NCI-H1694 (cell line): ENCODE results near the gene SH2D3A.

ENCODE experiments used
- DNase-seq: peaks from one replicate; lab custom pipeline; 2025; lab: John Stamatoyannopoulos, UW

The SH2D3A gene

GRCh38 chr19:6736917-6737283, 30.3 kb downstream of the SH2D3A start:
- no peak for DNase-seq

- no peak for DNase-seq
Observed at GRCh38 chr19:6736169-6736916, 30.9 kb downstream of the SH2D3A start.

- no peak for DNase-seq
Observed at GRCh38 chr19:6735181-6735911, 31.9 kb downstream of the SH2D3A start.

GRCh38 chr19:6734096-6734696, 33.0 kb downstream of the SH2D3A start:
- DNase-seq = no peak

- DNase-seq = no peak
Observed at GRCh38 chr19:6733338-6734095, 33.7 kb downstream of the SH2D3A start.

GRCh38 chr19:6732803-6733337, 34.4 kb downstream of the SH2D3A start:
- no peak for DNase-seq

- no peak for DNase-seq
Observed at GRCh38 chr19:6731822-6732221, 35.4 kb downstream of the SH2D3A start.

- DNase-seq = no peak
Observed at GRCh38 chr19:6730941-6731670, 36.1 kb downstream of the SH2D3A start.

- DNase-seq = no peak
Observed at GRCh38 chr19:6730153-6730804, 37.0 kb downstream of the SH2D3A start.

GRCh38 chr19:6729573-6730152, 37.6 kb downstream of the SH2D3A start:
- no peak for DNase-seq

- DNase-seq = no peak
Observed at GRCh38 chr19:6728346-6728745, 38.9 kb downstream of the SH2D3A start.

GRCh38 chr19:6725513-6726231, 41.6 kb downstream of the SH2D3A start:
- no peak for DNase-seq

GRCh38 chr19:6724631-6725492, 42.4 kb downstream of the SH2D3A start:
- no peak for DNase-seq

- DNase-seq = no peak
Observed at GRCh38 chr19:6723738-6724137, 43.5 kb downstream of the SH2D3A start.

GRCh38 chr19:6723108-6723618, 44.1 kb downstream of the SH2D3A start:
- DNase-seq = no peak

- DNase-seq = no peak
Observed at GRCh38 chr19:6721773-6722172, 45.5 kb downstream of the SH2D3A start.

- no peak for DNase-seq
Observed at GRCh38 chr19:6721138-6721474, 46.1 kb downstream of the SH2D3A start.

GRCh38 chr19:6720369-6721137, 46.7 kb downstream of the SH2D3A start, which contains the start of gene C3:
C3 (minus strand) TSS chr19:6720650; CDS start chr19:6720589, 61 bp downstream.
- DNase-seq = no peak
